Smooth muscle cell (in vitro differentiated cells): ENCODE data around the gene TCF25. TPM values are rescaled to one million over a fixed set of nuclear protein-coding genes. Genes with fewer than 3 reads are reported as not detected.

Experiments
- DNase-seq: peaks from one replicate; lab custom pipeline; 2025; ENCODE audit not compliant: unreplicated experiment; lab: John Stamatoyannopoulos, UW
- H2AFZ ChIP-seq: fragments of 200-600 bp; sonication (generic); 2 replicates; pipeline ENCODE4 v1.6.0; 2016; ENCODE audit warnings: antibody characterized with exemption, low read depth, mild to moderate bottlenecking
- H3F3A ChIP-seq: fragments of 200-600 bp; sonication (generic); 2 replicates; pipeline ENCODE4 v1.6.0; 2017; ENCODE audit warnings: antibody characterized with exemption, low read depth
- H3K27ac ChIP-seq: fragments of 200-600 bp; sonication (generic); 2 replicates; pipeline ENCODE4 v1.5.1; 2016; ENCODE audit warnings: low read depth, mild to moderate bottlenecking
- H3K27me3 ChIP-seq: fragments of 200-600 bp; sonication (generic); 2 replicates; pipeline ENCODE4 v1.6.1; 2016; ENCODE audit warnings: low read depth, mild to moderate bottlenecking
- H3K36me3 ChIP-seq: fragments of 200-600 bp; sonication (generic); 2 replicates; pipeline ENCODE4 v1.5.1; 2016; ENCODE audit warnings: low read depth
- H3K4me1 ChIP-seq: fragments of 200-600 bp; sonication (generic); 2 replicates; pipeline ENCODE4 v1.5.1; 2016; ENCODE audit warnings: low read depth
- H3K4me2 ChIP-seq: fragments of 200-600 bp; sonication (generic); 2 replicates; pipeline ENCODE4 v1.6.0; 2016; ENCODE audit warnings: mild to moderate bottlenecking
- H3K4me3 ChIP-seq: fragments of 200-600 bp; sonication (generic); 2 replicates; pipeline ENCODE4 v1.5.1; 2016; ENCODE audit warnings: mild to moderate bottlenecking
- H3K79me2 ChIP-seq: fragments of 200-600 bp; sonication (generic); 2 replicates; pipeline ENCODE4 v1.6.0; 2016; ENCODE audit warnings: low read depth, mild to moderate bottlenecking
- H3K9ac ChIP-seq: fragments of 200-600 bp; sonication (generic); 2 replicates; pipeline ENCODE4 v1.6.0; 2016; ENCODE audit warnings: low read depth
- H3K9me3 ChIP-seq: fragments of 200-600 bp; sonication (generic); replicated peaks from 2 replicates; pipeline ENCODE4 v1.5.1; 2016; ENCODE audit warnings: low read depth
- H4K20me1 ChIP-seq: fragments of 200-600 bp; sonication (generic); 2 replicates; pipeline ENCODE4 v1.6.0; 2016; ENCODE audit warnings: low read depth
- CTCF ChIP-seq: fragments of 200-600 bp; sonication (generic); IDR thresholded peaks from 2 replicates; pipeline ENCODE4 v1.5.1; 2017; ENCODE audit warnings: borderline replicate concordance, mild to moderate bottlenecking, antibody characterized with exemption; ENCODE audit not compliant: insufficient read depth, poor library complexity, severe bottlenecking
- WGBS: methylation state at CpG from one replicate; pipeline ENCODE4 v1.1.7; 2016; ENCODE audit warnings: low lambda C conversion rate; 5-methylcytosine and 5-hydroxymethylcytosine counted together
- polyA plus RNA-seq: library from polyadenylated mRNA; unstranded; fragments of >200 nt; fragmentation: Nextera tagmentation; extraction: Ambion mirVana; gene quantifications from 2 replicates; pipeline ENCODE4 v1.2.1, GENCODE V29; 2016
- total RNA-seq: library from RNA; depleted of rRNA; stranded (reverse); fragments of >200 nt; gene quantifications from 2 replicates; pipeline ENCODE4 v1.2.3, GENCODE V29; 2014

The TCF25 gene
- total and polyA plus RNA-seq, 2 experiments from 2014 or later: 99.8 to 174 TPM

DNA sequence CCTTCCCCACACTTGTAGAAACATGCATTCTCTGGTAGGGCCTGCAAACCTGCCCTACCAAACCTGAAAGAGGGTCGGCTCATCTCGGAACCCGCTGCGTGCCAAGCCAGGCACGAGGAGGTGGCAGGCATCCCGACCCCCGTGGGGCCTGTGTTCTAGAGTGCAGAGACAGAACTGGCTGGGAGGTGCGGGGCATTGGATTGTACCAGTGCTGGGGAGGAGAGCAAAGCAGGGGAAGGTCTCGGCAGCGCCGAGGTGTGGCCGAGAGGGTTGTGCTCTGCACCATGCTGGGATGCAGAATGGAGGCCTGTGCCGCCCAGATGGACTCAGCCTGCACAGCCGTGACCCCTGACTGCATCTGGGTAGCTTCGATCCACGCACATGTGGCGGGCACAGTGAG is 27.5 kb downstream of the TCF25 start:
- Histone ChIP-seq H2AFZ (no peak overlapping the region), H3K9me3 (no peaks in the 10 kb centered on the region), H3K4me3 (no peak overlapping the region), H3K27me3 (no peaks in the 10 kb centered on the region), H3K27ac (no peak overlapping the region), H3K79me2 (no peaks in the 10 kb centered on the region), H3K9ac (no peak overlapping the region), H3K4me1 (no peaks in the 10 kb centered on the region), H3F3A (no peaks in the 10 kb centered on the region), H3K36me3 (no peaks in the 10 kb centered on the region), H4K20me1 (peaks cover 40% of the 10 kb centered on the region), H3K4me2 (no peak overlapping the region)
- DNase-seq: no peak
- 97% methylated on average over 17 of the region's 17 CpGs for WGBS
- no peak for TF ChIP-seq CTCF

- no peak for TF ChIP-seq CTCF
- WGBS: 97% methylated on average over 11 of the region's 11 CpGs
- no peaks in the 10 kb centered on the region for H3K36me3 ChIP-seq
- no peak overlapping the region for H2AFZ ChIP-seq
- H4K20me1 ChIP-seq: peaks cover 30% of the 10 kb centered on the region
- no peak overlapping the region for H3K4me3 ChIP-seq
- H3K4me1 ChIP-seq: no peaks in the 10 kb centered on the region
- no peaks in the 10 kb centered on the region for H3K27me3 ChIP-seq
- H3K79me2 ChIP-seq: no peaks in the 10 kb centered on the region
- DNase-seq: no peak
- no peak overlapping the region for H3K9ac ChIP-seq
- no peak overlapping the region for H3K4me2 ChIP-seq
- H3F3A ChIP-seq: no peaks in the 10 kb centered on the region
- H3K9me3 ChIP-seq: no peaks in the 10 kb centered on the region
- H3K27ac ChIP-seq: no peak overlapping the region
Observed at GRCh38 chr16:89902980-89903379, 29.6 kb downstream of the TCF25 start.

DNA sequence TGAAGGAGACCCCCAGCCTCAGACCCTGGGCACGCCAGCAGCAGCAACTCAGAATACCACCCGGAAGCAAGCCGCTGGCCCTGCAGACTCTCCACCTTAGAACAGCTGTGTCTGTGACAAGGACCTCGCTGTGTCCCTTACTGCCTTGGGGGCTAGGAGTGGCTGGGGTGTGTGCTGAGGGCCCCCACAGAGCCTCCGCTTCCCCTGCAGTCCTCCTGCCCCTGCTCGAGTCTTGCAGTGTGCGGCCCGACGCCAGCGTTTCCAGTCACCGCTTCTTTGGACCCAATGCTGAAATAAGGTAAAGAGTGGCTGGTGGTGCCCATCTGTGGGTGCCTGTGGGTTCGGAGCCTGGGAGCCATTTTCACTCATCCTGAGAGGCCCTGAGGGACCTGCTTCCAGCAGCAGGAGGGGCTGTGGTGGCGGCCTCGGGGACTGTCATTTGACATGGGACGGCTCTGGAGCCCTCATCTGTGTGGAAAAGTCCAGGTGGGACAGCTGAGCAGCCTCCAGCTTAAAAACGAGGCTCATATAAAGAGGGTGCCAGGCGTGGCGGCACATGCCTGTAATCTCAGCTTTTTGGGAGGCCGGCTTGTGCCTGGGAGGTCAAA is 30.6 kb downstream of the TCF25 start:
- Histone ChIP-seq H3K27ac (no peak overlapping the region), H3K4me1 (no peaks in the 10 kb centered on the region), H3K9ac (no peak overlapping the region), H3K9me3 (no peaks in the 10 kb centered on the region), H3K4me2 (no peak overlapping the region), H4K20me1 (peaks cover 30% of the 10 kb centered on the region), H2AFZ (no peak overlapping the region), H3K79me2 (no peaks in the 10 kb centered on the region), H3K36me3 (no peaks in the 10 kb centered on the region), H3K27me3 (no peaks in the 10 kb centered on the region), H3F3A (no peaks in the 10 kb centered on the region), H3K4me3 (no peak overlapping the region)
- no peak for DNase-seq
- no peak for TF ChIP-seq CTCF
- 97% methylated on average over 19 of the region's 19 CpGs for WGBS
